WERI-Rb-1 (cell line): ENCODE results near the gene PCDHB6.
"Not testable (repeated sequence)": the region's sequence is repeated elsewhere in the genome, so short reads cannot be mapped to it uniquely, and the experiment has no call there.

ENCODE experiments used
- DNase-seq: peaks from one replicate; pipeline ENCODE4 v3.0.0-alpha.2; 2020
- H3K27ac ChIP-seq: fragments of 250-450 bp; sonication (Bioruptor Pico); 2 replicates; pipeline ENCODE4 v1.5.1; 2020; ENCODE audit warnings: mild to moderate bottlenecking, moderate library complexity
- H3K27me3 ChIP-seq: fragments of 250-450 bp; sonication (Bioruptor Pico); 2 replicates; pipeline ENCODE4 v1.5.1; 2021; ENCODE audit warnings: mild to moderate bottlenecking, low read depth, moderate library complexity; ENCODE audit not compliant: insufficient read depth, severe bottlenecking
- H3K36me3 ChIP-seq: fragments of 250-450 bp; sonication (Bioruptor Pico); 2 replicates; pipeline ENCODE4 v1.5.1; 2020; ENCODE audit warnings: mild to moderate bottlenecking, moderate library complexity
- H3K4me3 ChIP-seq: 2 replicates; pipeline ENCODE4 v1.5.1; 2011; ENCODE audit warnings: low read depth, mild to moderate bottlenecking, control low read depth, low read length
- H3K9me3 ChIP-seq: fragments of 250-450 bp; sonication (Bioruptor Pico); 2 replicates; pipeline ENCODE4 v1.5.1; 2021; ENCODE audit warnings: mild to moderate bottlenecking, moderate library complexity; ENCODE audit not compliant: severe bottlenecking
- TF ChIP-seq, protein P1 (sequence below): IDR thresholded peaks from 2 replicates; pipeline ENCODE4 v1.5.1; 2011; ENCODE audit warnings: low read depth, mild to moderate bottlenecking, control low read depth, inconsistent platforms, low read length

PCDHB6 gene

DNA sequence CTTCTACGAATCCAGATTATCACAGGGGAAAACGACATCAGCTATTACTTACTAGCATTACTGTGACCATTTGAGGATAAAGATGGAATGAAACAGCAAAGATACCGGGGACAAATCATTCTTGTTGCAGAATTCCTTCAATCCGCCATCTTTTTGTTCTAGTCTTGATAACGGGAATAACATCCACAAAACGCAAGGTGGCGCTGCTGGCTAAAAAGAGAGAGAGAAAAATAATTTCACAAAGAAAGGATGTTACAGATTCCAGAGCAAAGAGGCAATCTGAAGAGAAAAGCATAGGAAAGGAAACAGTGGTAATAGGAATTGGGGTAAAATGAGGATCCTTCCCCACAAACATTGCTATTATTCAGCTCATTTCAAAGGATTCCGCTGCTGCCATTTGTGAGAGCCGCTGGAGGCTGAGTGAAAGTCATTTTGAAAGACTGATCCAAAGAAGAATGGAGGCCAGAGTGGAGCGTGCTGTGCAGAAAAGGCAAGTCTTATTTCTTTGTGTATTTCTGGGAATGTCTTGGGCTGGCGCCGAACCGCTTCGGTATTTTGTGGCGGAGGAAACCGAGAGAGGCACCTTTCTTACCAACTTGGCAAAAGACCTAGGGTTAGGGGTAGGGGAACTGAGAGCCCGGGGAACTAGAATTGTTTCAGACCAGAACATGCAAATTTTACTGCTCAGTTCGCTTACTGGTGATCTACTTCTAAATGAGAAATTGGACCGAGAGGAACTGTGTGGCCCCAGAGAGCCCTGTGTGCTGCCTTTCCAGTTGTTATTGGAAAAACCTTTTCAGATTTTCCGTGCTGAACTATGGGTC, 22.7 kb downstream of the PCDHB6 start, which contains the start of gene PCDHB7:
Gene PCDHB7, plus strand, starts transcription at position 264 of the 824 bp plus-strand sequence. Its CDS starts 192 bp downstream, at position 456.
- H3K36me3 ChIP-seq, result no peaks in the 10 kb centered on the region
- DNase-seq, result peak; percentile 22
- H3K9me3 ChIP-seq, result peaks cover 6% of the 10 kb centered on the region
- H3K4me3 ChIP-seq, result no peak within 1 kb of the TSS
- no peaks in the 10 kb centered on the region for H3K27me3 ChIP-seq
- no peak within 1 kb of the TSS for H3K27ac ChIP-seq
- TF ChIP-seq, protein P1, sequence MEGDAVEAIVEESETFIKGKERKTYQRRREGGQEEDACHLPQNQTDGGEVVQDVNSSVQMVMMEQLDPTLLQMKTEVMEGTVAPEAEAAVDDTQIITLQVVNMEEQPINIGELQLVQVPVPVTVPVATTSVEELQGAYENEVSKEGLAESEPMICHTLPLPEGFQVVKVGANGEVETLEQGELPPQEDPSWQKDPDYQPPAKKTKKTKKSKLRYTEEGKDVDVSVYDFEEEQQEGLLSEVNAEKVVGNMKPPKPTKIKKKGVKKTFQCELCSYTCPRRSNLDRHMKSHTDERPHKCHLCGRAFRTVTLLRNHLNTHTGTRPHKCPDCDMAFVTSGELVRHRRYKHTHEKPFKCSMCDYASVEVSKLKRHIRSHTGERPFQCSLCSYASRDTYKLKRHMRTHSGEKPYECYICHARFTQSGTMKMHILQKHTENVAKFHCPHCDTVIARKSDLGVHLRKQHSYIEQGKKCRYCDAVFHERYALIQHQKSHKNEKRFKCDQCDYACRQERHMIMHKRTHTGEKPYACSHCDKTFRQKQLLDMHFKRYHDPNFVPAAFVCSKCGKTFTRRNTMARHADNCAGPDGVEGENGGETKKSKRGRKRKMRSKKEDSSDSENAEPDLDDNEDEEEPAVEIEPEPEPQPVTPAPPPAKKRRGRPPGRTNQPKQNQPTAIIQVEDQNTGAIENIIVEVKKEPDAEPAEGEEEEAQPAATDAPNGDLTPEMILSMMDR, result peak; percentile 31; the same call in 1 of the 2 replicates

DNA sequence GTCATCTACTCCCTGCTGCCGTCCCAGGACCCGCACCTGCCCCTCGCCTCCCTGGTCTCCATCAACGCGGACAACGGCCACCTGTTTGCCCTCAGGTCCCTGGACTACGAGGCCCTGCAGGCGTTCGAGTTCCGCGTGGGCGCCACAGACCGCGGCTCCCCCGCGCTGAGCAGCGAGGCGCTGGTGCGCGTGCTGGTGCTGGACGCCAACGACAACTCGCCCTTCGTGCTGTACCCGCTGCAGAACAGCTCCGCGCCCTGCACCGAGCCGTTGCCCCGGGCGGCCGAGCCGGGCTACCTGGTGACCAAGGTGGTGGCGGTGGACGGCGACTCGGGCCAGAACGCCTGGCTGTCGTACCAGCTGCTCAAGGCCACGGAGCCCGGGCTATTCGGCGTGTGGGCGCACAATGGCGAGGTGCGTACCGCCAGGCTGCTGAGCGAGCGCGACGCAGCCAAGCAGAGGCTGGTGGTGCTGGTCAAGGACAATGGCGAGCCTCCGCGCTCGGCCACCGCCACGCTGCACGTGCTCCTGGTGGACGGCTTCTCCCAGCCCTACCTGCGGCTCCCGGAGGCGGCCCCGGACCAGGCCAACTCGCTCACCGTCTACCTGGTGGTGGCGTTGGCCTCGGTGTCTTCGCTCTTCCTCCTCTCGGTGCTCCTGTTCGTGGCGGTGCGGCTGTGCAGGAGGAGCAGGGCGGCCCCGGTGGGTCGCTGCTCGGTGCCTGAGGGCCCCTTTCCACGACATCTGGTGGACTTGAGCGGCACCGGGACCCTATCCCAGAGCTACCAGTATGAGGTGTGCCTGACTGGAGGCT, 24.6 kb downstream of the PCDHB6 start:
- not testable (repeated sequence) for H3K27me3 ChIP-seq, H3K36me3 ChIP-seq, H3K27ac ChIP-seq, H3K4me3 ChIP-seq, DNase-seq, H3K9me3 ChIP-seq

DNA sequence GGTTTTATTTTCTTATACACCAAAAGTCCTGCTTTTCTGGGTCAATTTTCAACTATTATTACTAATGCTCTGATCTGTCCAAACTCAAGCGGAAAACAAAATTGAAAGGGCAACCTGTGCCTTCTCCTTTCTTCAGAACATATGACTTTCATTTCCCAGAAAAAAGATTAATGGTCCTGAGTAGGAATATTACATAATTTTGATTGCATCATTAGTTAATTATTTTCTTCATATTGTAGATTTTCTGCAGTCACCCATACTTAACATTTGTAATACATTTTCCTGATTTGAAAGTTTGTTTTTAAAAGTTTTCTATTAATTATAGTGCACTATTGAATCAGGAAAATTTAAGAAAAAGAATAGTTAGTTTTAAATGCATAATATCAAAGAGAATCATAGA, 26.1 kb downstream of the PCDHB6 start:
- Histone ChIP-seq H3K27me3 (no peaks in the 10 kb centered on the region), H3K4me3 (no peak overlapping the region), H3K9me3 (peaks cover 6% of the 10 kb centered on the region), H3K36me3 (no peaks in the 10 kb centered on the region), H3K27ac (no peak overlapping the region)
- DNase-seq, result no peak
- TF ChIP-seq, protein P1, result no peak

GRCh38 chr5:141177577-141178191, 27.8 kb downstream of the PCDHB6 start, which contains the start of gene PCDHB8:
Gene PCDHB8, plus strand, starts transcription at chr5:141177790. Its CDS starts 245 bp downstream, at chr5:141178035.
- not testable (repeated sequence) for DNase-seq, H3K27me3 ChIP-seq, H3K27ac ChIP-seq, H3K4me3 ChIP-seq, H3K9me3 ChIP-seq, H3K36me3 ChIP-seq

GRCh38 chr5:141179371-141179770, 29.5 kb downstream of the PCDHB6 start:
- not testable (repeated sequence) for DNase-seq, H3K27me3 ChIP-seq, H3K4me3 ChIP-seq, H3K9me3 ChIP-seq, H3K36me3 ChIP-seq, H3K27ac ChIP-seq

GRCh38 chr5:141179876-141180275, 30.0 kb downstream of the PCDHB6 start:
- H3K27me3 ChIP-seq, DNase-seq, H3K36me3 ChIP-seq, H3K4me3 ChIP-seq, H3K9me3 ChIP-seq, H3K27ac ChIP-seq: not testable (repeated sequence)

GRCh38 chr5:141180313-141180712, 30.5 kb downstream of the PCDHB6 start:
- Histone ChIP-seq H3K36me3 (no peaks in the 10 kb centered on the region), H3K27ac (no peak overlapping the region), H3K4me3 (no peak overlapping the region), H3K9me3 (no peaks in the 10 kb centered on the region), H3K27me3 (no peaks in the 10 kb centered on the region)
- DNase-seq, result no peak
- TF ChIP-seq, protein P1, result no peak
